Hepatic stellate cell (primary cell): ENCODE results near the gene ADM2.

ENCODE experiments used
- DNase-seq: peaks from one replicate; pipeline ENCODE4 v3.0.0; 2011; ENCODE audit warnings: low spot score

The ADM2 gene

GRCh38 chr22:50467773-50468440 is 13.4 kb upstream of the ADM2 start:
- no peak for DNase-seq

- no peak for DNase-seq
Observed at GRCh38 chr22:50468626-50469025, 12.7 kb upstream of the ADM2 start.

GRCh38 chr22:50469377-50470305 is 11.7 kb upstream of the ADM2 start:
- DNase-seq = no peak

GRCh38 chr22:50470491-50470890 is 10.9 kb upstream of the ADM2 start:
- DNase-seq = no peak

GRCh38 chr22:50471197-50471847 is 10.0 kb upstream of the ADM2 start:
- DNase-seq = no peak

GRCh38 chr22:50471962-50472361 is 9.4 kb upstream of the ADM2 start:
- no peak for DNase-seq

GRCh38 chr22:50473088-50473487 is 8.3 kb upstream of the ADM2 start:
- DNase-seq = no peak

- DNase-seq = peak; percentile 81
Observed at GRCh38 chr22:50473855-50474671, 7.3 kb upstream of the ADM2 start.

GRCh38 chr22:50474710-50475651 is 6.4 kb upstream of the ADM2 start, which contains the start of gene SBF1:
TSS of gene SBF1 (minus strand) at chr22:50475035. CDS start at chr22:50474840, 195 bp downstream.
- peak; percentile 100 for DNase-seq

- no peak for DNase-seq
Observed at GRCh38 chr22:50475652-50476002, 5.7 kb upstream of the ADM2 start.

GRCh38 chr22:50476868-50477267 is 4.5 kb upstream of the ADM2 start:
- DNase-seq = no peak

- DNase-seq = no peak
Observed at GRCh38 chr22:50477923-50478322, 3.4 kb upstream of the ADM2 start.

GRCh38 chr22:50479721-50480120 is 1.6 kb upstream of the ADM2 start:
- no peak for DNase-seq

GRCh38 chr22:50481045-50481439 is 301 bp upstream of the ADM2 start:
- DNase-seq = no peak

GRCh38 chr22:50482107-50483074 is 1.0 kb downstream of the ADM2 start:
- no peak for DNase-seq

GRCh38 chr22:50483106-50483505 is 1.8 kb downstream of the ADM2 start:
- DNase-seq = no peak

- no peak for DNase-seq
Observed at GRCh38 chr22:50483556-50483955, 2.2 kb downstream of the ADM2 start.

GRCh38 chr22:50483977-50484853 is 2.9 kb downstream of the ADM2 start:
- no peak for DNase-seq
